GM19324 (cell line): Measurements from ENCODE around the gene DUXB.

ENCODE experiments used
- ATAC-seq: cut with Tn5 transposase; IDR thresholded peaks from one replicate; pipeline ENCODE4 v1.9.1; 2021; ENCODE audit warnings: mild to moderate bottlenecking, moderate library complexity; ENCODE audit not compliant: unreplicated experiment, low FRiP score

The DUXB gene

GRCh38 chr16:75667503-75667902 is 33.8 kb downstream of the DUXB start:
- ATAC-seq: no peak

- no peak for ATAC-seq
Observed at GRCh38 chr16:75660726-75661302, 40.4 kb downstream of the DUXB start.

GRCh38 chr16:75660321-75660720 is 40.9 kb downstream of the DUXB start:
- ATAC-seq: no peak

- ATAC-seq: no peak
Observed at GRCh38 chr16:75658175-75658574, 43.1 kb downstream of the DUXB start.

GRCh38 chr16:75653922-75654321 is 47.3 kb downstream of the DUXB start:
- ATAC-seq: no peak

GRCh38 chr16:75648265-75649076 is 52.8 kb downstream of the DUXB start:
- ATAC-seq: peak; percentile 36

- ATAC-seq: peak; percentile 88
Observed at GRCh38 chr16:75647492-75648264, 53.6 kb downstream of the DUXB start, which contains the start of the genes KARS1 and TERF2IP. TSS of gene KARS1 (minus strand) at chr16:75647665. CDS start at chr16:75647639, 26 bp downstream. TSS of gene TERF2IP (plus strand) at chr16:75647773. CDS start at chr16:75647883, 110 bp downstream.

- peak; percentile 28 for ATAC-seq
Observed at GRCh38 chr16:75647112-75647491, 54.2 kb downstream of the DUXB start.

- ATAC-seq: no peak
Observed at GRCh38 chr16:75644240-75645012, 56.8 kb downstream of the DUXB start.
